Hippocampal formation (tissue), 2 donors: ENCODE data around the gene TMEM250.

ENCODE experiments used
- DNase-seq, 2 donors: peaks; one replicate each; lab custom pipeline; 2025; lab: John Stamatoyannopoulos, UW

TMEM250 gene

DNA sequence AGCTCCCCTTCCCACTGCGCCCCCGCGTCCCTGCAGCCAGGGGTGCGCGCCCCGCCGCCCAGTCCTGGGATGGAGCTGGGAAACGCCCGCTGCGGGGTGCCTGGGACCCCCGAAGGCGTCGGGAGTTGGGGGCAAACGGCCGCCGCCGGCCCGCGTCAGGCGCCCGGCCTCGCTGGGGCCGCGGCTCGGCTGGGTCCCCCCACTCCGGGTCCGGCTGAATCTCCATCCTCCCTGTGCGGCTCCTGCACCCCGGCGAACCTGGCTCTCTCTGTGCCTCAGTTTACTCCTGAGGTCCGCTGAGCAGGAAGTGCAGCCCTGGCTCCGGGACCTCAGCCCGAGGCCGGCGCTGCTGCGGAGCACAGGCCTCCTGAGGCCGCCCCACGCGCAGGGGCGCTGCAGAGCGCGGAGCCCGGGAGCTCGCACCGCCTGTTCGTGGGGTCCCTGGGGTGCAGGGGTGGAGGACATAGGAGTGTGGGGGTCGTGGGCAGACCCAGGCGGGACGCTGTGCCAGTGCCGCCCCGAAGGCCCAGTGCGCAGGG, 13.9 kb upstream of the TMEM250 start:
- DNase-seq: no peak

DNA sequence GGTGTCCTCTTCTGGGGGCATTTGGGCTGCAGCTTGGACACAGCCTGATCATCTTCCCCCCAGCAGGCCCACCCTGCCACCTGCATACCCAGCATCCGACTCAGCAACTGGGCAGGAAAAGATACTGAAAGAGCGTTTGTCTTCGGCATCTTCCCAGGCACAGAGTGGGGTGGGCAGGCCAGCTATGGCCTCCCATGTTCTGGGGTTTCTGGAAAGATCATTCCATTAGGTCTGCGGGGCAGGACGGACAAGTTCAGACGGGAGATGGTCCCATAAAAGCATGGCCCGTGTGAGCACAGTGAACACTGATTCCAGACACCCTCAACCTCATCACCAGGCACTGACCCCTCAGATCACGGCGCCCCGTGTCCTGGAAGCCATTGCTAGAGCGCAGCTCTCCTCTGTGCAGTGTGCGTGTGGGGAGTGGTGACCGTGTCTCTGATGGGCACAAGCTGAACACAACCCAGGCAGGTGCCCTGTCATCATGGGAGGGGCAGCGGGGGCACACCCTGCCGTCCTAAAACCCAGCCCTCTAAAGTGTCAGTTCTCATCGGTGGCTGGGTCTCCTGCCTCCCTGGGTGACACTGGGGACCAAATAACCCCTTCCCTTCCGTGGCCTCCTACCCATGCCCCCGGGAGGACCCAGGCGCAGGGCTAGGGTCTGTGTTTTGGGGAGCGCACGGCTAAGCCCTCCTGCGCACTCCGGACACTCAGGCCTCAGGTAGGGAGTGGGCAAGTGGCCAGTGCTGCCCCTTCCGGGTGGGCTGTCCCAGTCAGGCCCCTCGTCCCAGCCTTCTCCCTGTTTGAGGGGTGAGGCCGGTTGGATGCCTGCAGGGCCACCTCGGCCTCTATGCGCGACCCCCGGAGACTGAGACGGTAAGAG, 13.2 kb upstream of the TMEM250 start:
- no peak for DNase-seq

DNA sequence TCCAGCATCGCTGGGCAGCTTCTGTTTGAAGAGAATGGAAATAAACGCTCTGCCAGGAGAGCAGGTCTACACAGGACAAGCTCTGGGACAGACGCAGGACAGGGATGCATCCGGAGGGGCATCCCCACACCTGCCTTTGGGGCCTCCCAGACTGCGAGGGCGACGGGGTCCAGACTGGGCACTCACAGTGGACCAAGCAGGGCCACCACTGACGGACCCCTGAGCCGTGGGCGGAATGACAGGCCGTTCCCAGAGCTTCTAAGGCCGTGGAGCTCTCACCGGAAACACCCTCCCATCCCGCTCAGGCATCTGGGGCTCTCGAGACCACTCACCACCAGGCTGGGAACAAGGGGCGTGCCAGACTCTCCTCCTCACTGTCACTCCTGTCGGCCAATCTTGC, 10.5 kb upstream of the TMEM250 start:
- DNase-seq: no peak

DNA sequence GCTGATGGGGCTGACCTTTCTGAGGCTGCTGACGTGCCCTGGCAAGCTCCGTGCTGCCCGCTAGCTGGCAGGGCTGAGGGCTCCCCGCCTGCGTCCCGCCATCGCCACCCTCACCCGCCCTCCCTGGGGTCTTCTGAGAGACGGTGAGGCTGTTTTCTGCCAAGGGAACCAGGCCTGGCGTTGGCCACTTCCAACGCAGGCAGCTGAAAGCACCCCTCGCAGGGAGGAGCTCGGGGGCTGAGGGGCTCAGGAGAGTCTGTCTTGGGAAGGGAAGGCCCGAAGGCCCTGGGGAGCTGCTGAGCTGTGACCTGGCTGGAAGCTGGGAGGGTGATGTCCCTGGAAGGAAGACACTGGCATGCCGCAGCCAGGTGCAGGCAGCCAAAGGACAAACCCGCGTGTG, 9.8 kb upstream of the TMEM250 start:
- DNase-seq: no peak

DNA sequence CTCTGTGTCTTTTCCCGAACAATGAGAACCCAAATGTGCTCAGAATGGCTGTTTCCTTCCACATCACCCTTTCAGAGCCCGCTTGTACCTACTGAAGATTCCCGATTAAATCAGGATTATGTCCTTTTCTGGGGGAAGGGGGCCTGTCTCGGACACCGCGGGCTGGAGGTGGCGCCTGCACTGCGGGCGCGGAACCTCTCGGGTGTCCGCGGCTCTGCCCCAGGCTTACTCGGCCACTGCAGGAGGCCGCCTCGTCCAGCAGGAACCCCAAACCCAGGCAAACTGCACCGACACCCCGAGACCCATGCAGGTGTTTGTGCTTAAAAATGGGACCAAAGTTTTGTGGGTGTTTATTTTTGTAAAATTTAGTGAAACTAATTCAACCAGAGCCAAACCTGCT, 8.6 kb upstream of the TMEM250 start:
- no peak for DNase-seq

DNA sequence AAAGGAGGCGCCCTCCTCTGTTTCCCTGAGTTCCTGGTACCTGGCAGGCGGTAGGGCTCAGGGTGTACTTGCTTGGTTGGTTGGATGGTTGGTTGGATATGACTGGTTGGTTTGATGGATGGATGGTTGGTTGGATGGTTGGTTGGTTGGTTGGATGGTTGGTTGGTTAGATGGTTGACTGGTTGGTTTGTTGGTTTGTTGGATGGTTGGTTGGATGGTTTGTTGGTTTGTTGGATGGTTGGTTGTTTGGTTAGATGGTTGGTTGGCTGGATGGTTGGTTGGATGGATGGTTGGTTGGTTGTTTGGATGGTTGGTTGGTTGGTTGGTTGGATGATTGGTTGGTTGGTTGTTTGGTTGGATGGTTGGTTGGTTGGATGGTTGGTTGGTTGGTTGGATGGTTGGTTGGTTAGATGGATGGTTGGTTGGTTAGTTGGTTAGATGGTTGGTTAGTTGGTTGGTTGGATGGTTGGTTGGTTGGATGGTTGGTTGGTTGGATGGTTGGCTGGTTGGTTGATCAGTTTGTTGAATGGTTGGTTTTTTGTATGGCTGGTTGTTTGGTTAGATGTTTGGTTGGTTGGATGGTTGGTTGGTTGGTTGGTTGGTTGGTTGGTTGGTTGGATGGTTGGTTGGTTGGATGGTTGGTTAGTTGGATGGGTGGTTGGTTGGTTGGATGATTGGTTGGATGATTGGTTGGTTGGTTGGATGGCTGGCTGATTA, 6.5 kb upstream of the TMEM250 start:
- no peak for DNase-seq

DNA sequence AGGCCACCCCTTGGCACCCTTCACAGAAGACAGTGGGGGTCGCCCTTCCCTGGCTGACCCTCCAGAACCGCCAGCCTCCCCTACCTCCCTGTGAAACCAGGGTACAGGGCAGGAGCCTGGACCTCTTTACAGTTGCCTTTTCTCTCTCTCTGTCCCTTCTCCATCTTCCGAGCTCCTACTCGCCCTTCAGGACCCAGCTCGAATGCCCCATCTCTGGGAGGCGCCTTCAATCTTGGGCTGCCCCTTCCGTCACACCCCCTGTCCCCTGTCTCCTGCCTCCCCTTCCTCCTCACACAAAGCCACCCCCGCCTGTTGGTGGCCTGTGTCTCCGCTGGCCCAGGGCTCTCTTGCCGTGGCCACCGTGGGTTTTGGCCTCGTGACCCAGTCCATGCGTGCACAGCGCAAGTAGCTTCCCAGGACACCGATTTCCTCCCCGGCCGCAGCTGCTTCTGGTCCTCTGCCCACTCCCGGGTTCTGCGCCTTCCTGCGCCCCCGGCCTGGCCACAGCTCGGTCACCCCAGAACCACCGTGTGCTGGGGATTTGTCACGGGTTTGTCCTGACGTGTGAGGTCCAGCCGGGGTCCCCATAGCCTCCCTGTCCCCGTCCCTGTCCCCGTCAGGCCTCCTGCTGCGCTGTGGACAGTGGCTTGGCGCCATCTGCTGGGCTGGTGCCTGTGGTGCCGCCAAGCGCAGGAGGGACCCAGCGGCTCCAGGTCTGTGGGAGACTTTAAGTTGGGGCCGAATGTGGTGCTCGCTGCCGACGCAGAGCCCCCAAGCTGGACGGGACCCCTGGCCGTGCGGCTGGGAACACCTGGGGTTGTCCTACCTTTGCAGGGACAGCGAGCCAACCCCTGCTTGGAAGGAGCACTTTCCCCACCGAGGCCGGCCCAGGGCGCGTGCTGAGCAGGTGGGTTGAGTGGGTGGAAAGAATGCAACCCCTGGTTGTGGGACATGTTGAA, 4.0 kb upstream of the TMEM250 start:
- peak in 1 of 2 donors; percentile 74 for DNase-seq

DNA sequence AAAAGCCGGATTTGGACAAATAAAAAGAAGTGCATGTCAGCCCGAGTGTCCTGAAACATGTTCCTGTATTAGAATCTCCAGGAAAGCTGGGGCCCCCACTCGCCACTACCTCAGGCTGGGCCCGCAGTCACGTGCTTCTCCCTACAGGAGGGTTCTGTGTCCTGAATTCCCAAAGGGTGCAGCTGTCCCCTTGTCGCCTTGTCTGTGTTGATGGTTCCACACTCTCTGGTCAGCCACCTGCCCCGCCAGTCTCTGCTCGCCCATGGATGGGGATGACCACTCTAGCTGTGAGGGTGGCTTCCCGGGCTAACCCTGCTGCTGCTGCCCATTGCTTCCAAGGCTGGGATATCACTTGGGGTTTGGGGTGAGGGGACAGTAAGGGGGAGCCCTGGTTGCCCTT, 3.1 kb upstream of the TMEM250 start:
- DNase-seq: no peak

DNA sequence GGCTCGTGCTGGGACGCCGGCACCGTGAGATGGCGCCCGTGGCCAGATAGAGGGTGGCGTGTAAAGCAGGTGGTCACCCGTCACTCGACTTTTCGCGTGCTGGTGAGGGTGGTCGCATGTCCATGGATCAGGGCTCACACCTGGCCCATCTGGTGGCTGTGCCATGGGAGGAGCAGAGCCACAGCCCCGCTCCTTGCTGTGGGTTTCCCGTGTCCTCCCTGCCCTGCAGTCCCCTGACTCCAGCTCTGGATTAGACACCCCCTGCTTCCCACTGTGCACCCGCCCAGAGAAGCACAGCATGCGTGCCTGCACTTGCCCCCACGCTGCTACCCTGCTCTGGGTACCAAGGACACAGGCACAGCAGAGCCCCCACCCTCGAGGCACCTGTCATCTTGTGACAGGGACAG, 1.8 kb upstream of the TMEM250 start:
- no peak for DNase-seq

DNA sequence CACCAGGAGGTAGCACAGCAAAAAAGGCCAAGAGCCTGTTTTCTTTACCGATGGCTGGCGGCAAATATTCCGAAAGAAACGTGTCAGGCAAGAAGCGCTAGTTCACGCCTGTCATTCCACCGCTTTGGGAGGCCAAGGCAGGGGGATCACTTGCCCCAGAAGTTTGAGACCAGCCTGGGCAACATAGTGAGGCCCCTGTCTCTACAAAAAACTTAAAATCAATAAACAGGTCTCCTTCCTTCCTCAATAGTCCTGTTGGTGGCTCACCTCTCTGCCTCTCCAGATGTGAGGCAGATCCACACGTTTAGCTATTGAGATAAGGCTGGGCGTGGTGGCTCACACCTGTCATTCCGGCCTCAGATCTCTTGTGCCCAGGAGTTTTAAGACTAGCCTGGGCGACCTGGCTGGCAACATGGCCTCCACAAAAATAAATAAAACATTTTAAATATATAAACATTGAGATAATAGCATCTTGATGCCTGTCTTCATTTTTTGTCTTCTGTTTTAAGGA, 1.3 kb upstream of the TMEM250 start:
- DNase-seq: no peak

DNA sequence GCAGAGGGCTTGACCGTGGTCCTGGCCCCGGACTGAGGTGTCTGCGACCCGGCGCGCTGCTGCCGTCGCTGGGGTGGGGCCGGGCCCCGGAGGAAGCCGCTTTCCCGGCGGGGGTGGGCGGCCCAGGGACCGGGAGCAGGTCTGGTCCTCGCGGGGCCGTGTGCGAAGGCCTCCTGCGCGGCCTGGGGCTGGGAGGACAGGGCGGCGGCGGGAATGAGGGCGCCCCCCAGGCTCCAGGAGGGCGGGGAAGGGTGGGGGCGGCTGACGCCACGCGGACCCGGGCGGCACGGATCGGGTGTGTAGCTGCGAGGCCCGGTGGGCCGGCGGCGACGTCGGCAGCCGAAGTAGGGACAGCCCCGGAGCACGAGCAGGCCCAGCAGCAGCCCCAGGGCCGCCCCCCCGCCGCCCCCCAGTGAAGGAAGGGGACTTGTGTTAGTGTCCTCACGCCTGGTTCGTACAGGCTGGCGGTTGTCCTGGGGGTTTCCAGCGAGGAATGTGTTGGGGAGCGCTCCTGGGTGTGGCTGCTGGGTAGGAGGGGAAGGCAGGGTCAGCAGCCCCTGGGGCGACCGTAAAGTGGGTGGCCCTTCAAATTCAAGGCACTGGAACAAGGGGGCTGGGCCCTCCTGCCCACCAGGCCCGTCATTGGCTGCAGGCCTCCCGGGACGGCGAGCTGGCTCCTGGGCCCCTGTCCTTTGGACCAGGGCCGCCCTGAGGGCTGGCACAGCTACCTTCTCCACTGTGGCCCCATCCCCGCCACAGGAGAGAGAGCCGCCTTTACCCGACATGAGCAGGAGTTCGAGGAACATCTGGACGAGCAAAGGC, 597 bp upstream of the TMEM250 start:
- DNase-seq: no peak

DNA sequence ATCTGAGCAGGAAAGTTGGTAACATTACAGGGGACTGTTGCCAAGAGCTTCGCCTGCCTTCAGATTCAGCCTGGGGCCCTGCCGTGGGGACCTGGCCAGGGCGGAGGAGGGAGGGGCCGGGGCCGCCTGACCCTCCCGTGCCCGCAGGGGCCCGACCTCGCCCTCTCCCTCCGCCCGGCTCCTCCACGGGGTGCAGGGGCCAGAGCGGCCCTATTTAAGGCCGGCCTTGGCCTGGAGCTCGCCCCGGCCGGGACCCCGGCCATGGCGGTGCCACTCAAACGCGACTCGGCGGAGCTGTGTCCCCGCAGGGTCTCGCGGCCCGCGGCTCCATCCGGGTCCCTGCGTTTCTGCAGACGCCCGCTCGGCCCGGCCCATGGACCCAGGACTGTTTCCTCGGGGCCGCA, 757 bp downstream of the TMEM250 start:
- no peak for DNase-seq

DNA sequence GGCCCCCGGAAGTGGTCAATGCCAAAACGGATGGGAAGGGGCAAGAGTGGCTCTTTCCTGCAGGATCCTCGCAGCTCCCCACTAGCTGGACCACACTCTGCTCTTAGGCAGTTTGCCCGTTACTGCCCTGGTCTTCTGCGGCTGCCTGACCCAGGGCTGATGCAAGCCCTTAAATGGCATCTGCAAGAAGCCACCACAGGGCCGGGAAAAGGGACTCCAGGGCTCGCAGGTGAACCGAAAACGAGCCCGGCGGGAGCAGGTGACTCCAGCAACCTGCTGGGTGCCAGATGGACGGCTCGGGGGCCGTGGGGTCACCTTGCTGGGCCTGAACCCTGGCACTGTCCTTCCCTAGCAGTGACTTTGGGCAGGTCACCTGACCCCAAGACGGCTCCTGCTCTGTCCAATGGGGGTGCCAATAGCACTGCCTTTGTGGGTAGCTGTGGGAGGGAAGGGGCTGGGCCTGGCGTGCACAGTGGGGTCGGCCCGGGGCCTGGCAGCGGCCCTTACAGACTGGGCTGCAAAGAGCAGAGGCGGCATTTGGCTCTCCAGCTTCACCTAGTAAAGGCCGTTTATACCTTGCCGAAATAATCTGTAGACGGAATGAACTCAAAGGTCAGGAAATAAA, 1.3 kb downstream of the TMEM250 start:
- DNase-seq: no peak

DNA sequence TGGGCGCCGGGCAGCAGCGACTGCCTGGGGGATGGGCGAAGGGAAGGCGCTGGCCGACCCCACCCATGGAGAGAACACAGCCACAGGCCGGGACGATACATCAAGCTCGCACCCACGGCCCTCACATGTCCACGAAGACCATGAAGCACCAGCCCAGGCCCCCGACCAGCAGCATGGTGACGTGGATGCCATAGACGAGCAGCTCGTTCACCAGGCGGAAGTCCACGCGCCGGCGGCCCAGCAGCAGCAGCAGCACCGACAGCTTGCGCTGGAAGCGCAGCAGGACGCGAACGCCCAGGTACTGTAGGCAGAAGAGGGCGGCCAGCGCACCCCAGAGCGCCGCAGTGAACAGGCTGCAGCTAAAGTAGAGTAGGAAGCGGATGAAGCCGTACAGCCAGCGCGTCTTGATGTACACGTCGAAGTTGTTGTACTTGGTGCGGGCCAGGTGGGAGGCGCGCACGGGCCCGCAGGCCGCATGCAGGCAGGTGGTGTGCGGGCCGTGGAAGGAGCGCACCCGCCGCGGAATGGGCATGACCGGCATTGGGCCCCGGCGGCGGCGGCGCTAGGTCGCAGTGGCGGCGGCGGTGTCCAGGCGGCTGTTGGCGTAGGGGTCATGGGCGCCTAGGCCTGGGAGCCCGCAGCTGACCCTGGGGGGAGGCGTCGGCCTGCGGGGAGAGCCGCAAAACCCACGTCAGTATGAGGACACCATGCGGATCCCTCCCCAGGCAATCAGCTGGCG, 2.1 kb downstream of the TMEM250 start:
- no peak for DNase-seq

DNA sequence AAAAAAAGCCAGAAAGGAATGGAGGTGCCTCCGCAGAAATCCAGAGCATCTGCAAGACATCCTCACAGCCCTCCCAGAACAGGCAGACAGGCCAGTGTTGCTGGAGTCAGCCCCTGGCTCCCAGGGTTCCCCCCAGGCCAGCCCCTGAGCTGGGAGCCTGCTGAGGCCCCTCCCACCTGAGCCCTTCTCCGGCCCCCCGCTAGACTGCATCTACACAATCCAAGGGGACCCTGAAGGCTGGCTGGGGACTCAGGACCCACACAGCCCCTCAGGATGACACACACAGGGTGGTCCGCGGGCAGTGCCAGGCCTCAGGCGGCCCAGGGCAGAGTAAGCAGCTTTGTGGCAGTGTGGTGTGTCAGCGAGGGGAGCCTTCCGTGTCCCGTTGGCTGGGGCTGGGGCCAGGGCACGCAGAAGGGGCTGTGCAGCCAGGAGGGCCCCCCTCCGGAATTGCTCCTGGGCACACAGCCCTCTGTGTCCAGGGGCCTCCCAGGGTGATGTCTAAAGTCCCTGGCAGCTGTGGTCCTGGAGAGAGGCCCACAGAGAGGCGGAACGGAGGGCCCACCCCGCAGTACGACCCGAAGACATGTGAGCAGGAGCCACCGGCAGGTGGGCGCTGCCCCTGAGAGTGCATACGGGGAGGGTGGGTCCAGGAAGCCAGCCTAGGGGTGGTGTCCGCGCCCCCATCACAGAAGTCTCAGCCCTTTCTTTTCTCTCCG, 2.9 kb downstream of the TMEM250 start:
- DNase-seq: no peak

DNA sequence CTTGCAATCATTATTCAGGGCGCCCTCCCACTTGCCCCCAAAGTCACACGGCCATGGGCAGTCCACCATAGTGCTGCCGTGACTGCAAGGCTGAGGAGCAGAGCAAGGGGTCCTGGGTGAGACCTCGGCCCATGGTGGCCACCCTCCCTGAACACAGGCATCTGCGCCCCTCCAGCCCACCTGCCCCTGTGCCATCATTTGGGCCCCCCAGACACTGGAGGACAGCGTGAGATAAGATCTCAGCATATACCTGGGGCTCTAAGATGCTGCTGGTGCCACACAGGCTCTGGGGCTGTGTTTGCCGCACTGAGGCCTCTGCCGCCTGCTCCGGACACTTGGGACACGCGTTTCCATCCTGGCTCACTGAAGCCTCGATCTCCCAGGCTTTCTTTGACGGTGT, 3.5 kb downstream of the TMEM250 start:
- no peak for DNase-seq

DNA sequence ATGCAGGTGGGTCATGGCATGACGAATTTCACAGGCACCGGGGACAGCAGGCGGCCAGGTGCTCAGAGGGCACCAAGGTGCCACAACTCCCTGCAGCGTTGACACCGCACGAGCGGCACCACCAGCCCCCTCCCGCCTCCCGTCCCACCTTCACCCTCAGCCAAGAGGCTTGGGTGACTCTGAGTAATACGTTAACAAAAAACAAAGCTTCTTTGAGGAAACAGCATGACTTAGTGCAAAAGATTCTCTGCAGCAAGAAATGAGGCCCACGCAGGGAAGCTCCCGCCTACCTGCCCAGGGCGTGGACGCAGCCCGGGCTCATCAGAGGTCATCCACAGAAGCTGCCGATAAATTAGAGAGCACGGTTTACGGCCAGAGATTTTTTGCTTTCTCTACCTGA, 4.1 kb downstream of the TMEM250 start:
- no peak for DNase-seq

DNA sequence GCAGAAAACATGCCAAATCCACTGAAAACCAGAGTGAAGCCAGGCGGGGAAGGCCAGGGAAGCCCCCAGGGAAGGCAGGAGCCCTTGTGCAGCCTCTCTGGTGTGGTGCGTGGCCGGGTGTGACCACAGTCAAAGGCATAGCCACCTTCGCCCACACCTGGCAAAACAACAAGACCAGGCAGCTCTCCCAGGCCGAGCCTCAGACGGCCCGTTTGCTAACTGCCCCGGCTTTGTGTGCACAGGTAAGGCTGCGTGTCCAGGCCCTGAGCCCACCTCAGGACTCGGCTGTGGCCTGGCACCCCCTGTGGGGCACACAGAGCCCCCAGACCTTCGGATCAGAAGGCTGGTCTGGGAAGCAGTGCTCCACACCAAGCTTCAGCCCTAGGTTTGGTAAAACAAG, 6.1 kb downstream of the TMEM250 start:
- no peak for DNase-seq

DNA sequence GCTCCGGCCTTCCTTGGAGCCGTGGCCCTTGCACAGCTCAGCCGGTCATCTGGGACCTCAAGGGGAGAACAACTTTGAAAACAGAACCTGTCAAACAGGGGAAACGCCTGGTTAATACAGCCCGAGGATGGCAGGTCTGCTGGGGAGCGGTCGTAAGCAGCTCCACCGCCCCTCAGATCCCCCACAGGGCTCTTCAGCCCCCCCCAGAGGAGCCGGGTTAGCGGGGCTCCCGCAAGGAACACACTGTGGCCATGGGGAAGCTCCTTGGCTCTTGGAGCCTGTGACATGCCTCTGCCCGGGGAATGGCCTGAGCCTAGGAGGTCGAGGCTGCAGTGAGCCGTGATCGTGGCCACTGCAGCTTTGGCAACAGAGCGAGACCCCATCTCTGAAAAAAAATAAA, 6.8 kb downstream of the TMEM250 start:
- DNase-seq: no peak
